Astrocyte of the hippocampus (primary cell): Measurements from ENCODE around the gene LRRC15.

Experiments
- DNase-seq: peaks from one replicate; pipeline ENCODE4 v3.0.0; 2011; ENCODE audit warnings: low read depth, low spot score

Gene LRRC15

DNA sequence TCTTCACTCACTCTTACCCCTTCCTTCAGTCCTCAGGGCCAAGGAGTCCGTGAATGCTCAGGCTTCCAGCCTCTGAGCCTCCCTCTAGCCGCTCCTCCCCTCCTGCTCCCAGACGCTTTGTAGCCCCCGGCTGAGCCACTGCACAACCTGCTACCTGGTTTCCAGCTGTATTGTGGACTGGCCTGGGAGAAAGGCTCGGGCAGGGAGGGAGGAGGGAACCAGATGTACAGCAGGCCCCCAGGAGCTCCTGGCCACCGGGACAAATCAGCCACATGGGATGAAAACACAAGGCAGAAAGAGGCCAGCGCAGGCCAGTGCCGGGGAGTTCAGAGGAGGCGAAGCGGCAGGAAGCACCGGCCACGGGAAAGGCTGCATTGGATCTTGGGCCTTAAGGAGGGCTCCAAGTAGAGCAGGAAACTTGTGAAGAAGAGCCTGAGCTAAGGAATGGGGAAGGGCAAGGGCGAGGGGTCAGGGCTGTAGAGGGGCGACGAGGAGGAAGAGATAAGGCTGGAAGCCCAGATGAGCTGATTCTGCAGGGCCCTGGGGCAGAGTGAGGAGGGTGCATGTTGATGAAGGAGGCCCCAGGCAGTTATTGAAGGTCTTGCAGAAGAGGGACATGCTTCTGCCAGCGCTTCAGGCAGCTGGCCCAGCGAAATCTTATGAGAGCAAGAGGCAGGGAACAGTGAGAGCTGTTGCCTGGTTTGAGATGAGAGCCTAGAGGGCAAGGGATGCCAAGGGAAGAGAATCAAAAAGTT is 32.8 kb downstream of the LRRC15 start:
- DNase-seq: no peak

DNA sequence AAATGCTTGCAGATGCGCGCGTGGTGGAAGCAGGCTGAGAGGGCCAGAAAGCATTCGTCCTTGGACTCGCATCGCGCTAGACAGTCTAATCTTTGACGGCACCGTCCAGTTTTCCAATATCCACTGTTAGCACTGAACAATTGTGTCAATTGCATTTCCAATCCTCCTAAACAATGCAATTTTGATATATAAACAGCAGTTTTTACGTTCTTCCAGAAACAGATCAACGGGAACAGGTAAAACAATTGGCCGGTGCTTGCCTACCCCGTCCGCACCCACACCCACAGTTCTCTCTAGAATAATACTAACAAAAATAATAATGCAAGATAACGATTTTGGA is 35.6 kb downstream of the LRRC15 start:
- DNase-seq: no peak

DNA sequence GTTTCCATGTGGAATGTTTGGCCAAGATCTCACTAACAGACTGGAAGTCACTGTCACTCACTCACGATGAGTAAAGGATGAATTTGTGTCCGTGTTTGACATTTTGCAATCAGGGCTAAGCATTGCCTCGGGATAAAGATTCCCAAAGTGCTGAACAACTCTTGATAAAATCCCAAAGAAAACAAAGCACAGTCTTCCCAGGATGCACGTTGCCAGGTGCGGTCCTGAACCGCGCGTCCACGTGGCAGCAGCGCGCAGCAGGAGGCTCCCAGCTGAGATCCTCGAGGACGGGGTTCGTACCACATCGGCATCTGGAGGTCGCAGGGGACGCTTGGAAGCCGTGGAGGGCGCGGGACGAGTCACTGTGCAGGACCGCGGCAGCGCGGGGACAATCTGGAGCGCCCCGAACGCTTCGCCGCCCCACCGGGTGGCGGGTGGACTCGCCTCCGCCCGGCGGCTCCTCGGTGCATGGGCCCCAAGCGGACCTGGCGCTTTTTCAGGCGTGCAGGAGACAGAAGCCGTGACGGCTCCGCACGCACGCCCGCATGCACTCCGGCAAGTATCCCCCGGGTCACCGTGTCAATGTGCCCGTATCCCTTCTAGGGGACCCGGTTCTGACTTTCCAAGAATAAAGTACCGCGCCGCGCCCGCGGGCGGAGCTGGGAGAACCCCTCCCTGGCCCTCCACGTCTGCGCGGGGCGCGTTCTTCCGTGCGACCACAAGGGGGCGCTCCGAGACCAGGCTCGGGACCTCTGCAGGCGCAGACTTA is 36.1 kb downstream of the LRRC15 start:
- DNase-seq: peak; percentile 94

DNA sequence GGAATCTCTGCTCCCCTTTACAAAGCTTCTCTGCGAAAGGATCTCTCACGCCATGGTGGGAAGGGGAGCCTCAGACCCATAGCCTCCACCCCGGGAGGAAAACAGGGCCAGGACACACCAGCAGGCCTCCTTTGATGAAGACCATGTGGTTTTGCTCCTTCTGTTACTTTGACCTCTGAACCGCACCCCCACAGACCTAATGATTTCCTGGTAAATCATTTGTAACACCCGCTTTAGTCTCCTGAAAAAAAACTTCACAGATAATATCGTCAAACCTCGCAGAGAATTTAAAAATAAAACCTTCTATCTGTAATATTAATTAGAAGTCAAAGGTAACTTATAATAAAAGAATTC is 36.7 kb downstream of the LRRC15 start:
- DNase-seq: no peak

DNA sequence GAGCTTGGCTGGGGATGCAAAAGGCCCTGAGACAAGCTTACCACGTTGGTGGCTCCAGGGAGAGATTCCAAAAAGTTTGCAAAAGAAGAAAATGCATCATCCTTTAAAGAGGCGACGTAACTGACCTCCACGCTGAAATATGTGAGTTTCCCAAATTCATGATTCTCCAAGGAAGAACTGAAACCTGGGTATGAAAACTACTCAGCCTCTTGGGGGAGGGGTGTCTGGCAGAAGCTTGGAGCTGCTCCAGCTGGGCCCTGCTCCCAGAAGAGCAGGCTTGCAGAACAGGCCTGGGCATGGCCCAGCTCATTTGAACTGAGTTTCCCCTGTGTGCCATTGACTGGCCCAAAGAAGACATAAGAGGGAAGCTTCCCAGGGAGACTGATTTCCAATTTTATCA is 39.0 kb downstream of the LRRC15 start:
- peak; percentile 75 for DNase-seq

DNA sequence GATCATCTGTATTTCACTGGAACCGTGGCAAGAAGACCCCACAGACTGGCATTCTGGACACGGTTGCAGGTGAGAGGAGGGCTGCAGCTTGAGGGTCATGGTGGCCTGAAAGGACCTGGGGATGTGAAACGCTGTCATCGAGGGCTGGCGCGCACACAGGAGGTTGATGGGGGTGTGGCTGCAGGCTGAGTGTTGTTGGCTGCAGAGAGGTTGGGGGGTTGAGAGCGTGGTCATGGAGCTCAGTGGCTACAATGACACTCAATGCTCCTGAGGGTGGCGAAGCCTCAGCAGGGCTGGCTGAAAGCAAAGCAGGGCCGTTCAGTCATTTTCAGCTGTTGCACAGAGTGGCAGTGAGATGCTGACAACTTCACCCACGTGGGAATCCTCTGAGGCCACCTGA is 39.4 kb downstream of the LRRC15 start:
- DNase-seq: no peak

DNA sequence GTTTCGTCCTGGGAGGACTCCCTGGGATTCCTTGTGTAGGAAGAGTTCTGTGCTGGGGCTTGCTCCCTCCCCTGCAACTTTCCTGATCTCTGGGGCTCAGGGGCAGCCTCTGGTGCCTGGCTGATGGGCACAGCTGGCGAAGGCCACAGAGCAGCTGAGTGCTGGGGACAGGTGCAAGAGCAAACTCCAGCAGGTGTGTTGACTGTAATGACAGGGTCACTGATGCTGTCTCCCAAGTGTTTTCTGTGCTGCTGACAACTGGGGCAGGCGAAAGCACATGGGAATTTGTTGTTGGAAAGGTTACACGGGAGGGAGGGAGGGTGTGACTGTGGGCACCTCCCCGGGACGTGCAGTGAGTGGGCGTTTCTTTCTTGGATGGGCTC is 40.0 kb downstream of the LRRC15 start:
- no peak for DNase-seq

DNA sequence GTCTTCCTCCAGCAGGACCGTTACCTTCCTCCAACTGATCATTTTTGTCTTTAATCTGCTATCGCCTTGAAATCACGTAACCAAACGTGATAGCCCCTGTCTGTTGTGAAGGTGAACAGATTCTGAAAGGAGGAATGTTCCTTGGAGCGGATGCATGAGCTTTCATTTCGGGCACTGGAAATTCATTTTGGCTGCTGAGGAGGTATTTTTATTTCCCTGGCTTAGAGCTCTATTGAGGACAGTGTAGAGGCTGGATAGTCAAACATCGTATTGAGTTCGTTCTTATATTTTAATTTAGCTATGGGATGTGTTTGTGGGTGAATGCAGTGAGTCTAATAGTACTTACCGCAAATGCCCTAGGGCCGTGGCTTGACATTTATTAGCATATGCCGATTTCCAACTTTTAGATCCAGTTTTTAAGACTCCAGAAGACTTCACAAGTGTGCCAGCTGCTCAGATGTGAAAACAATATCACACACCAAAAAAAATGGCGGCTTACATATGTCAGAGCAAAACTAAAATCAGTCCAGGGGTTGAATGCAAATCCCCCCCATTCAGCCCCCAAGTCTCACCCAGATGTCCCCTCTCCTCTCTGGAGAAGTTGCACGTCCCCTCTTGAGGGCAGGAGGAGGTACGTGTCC is 40.5 kb downstream of the LRRC15 start:
- DNase-seq: no peak

DNA sequence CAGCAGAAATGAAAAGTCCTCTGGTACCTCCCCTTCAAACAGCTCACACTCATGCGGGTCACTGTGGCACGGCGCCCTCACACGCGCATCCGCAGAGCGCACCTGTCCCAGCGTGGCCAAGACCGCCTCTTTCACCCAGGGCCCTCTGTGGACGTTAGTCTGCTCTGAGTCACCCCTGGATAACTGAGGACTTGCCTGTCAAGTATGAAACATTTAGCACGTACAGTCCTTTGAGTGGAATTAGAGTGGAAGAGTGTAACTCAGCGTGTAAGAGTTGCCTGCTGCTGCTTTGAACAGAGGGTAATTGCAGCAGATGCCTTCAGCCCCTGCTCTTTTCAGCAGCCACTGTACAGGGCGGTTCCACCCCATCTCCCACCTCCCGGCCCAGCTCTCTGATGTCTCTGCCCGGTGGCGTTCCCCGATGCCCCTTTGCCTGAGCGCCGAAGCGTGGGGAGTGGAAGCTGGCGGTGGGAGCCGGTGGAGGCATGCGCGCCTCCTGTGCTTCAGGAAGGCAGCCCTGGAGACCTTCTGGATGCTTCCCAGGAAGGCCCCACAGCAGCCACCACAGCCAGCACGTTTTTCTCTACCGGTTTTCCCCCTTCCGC is 41.4 kb downstream of the LRRC15 start:
- DNase-seq: peak; percentile 61

DNA sequence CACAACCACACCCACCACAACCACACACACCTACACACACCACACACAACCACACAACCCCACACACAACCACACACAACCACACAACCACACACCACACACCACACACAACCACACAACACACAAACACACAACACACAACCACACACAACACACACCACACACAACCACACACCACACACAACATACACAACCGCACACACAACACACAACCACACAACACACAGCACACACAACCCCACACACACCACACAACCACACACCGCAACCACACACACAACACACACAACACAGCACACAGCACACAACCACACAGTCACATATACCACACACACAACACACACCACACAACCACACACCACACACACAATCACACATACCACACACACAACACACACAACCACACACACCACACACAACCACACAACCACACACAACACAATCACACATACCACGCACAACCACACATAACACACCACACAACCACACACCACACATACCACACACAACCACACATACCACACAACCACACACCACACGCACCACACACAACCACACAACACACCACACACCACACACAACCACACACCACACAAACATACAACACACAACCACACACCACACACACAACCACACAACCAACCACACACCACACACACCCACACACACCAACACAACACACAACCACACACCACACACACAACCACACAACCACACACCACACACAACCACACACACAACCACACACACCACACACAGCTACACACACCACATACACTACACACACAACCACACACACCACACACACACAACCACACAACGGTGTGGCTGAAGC is 42.1 kb downstream of the LRRC15 start:
- DNase-seq: no peak

DNA sequence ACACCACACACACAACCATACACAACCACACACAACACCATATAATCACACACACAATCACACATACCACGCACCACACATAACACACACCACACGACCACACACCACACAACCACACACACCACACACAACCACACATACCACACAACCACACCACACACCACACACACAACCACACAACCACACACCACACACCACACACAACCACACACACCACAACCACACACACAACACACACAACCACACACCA is 42.6 kb downstream of the LRRC15 start:
- no peak for DNase-seq

DNA sequence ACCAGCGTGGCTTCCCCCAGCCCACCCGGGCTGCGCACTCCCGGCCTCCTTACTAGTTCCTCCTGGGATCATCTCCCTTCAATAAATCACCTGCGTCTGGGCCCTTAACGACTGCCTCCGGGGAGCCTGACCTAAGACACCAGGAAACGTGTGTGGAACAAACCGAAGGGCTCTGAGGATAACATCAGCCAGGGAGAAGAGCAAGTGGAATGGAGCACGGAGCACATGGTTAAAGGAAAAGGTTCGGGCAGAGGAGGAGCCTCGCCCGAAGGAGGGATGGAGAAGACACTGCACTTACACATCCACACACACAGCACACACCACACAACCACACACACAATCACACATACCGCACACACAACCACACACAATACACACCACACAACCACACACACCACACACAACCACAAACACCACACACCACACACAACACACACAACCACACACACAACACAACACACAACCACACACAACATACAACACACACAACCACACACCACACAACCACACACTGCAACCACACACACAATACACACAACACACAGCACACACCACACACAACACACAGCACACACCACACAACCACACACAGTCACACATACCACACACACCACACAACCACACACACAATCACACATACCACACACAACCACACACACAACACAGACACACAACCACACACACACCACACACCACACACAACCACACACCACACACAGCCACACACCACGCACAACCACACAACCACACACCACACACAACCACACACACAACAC is 43.2 kb downstream of the LRRC15 start:
- DNase-seq: no peak

DNA sequence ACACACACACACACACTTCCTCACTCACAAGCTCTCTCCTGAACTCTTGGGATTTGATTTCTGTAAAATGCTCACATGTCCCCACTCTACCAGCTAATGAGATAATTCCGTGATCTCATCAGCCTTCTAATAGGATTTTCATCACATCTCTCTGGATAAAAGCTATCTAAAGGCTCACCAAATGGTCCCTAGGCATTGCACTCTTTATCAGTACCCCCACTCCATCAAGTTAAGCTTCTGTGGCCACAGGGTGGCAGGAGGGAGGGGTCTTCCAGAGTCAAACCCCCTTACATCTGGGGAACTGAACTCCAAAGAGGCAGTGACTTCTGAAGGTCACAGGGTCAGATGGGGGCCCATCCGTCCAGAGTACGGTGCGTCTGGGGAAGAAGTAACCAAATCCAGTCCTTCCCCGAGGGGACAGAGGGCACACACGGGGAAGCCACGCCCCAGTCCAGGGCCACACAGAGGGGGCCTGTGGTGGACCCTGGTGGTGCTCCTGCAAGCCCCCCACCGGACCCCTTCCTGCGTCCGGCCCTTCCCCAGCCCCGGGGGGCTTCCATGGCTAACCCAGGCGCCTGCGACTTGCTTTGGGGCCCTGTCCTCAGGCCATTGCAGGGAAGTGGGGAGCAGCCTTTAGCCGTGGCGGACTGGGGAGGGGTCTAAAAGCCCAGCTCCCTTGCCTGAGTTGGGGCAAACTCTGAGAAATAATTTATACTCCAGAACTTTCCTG is 44.0 kb downstream of the LRRC15 start:
- no peak for DNase-seq

DNA sequence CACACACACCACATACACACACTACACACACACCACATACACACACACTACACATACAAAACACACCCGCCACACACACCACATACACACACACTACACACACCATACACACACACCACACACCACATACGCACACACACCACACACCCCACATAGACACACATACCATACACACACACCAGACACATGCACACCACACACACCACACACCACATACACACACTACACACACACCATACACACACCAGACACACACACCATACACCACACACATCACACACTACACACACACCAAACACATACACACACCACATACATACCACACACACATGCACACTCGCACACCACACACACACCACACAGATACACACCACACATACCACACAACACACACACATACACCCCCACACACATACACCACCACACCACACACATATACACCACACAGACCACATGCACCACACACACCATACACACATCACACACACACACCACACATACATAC is 44.7 kb downstream of the LRRC15 start:
- DNase-seq: no peak

DNA sequence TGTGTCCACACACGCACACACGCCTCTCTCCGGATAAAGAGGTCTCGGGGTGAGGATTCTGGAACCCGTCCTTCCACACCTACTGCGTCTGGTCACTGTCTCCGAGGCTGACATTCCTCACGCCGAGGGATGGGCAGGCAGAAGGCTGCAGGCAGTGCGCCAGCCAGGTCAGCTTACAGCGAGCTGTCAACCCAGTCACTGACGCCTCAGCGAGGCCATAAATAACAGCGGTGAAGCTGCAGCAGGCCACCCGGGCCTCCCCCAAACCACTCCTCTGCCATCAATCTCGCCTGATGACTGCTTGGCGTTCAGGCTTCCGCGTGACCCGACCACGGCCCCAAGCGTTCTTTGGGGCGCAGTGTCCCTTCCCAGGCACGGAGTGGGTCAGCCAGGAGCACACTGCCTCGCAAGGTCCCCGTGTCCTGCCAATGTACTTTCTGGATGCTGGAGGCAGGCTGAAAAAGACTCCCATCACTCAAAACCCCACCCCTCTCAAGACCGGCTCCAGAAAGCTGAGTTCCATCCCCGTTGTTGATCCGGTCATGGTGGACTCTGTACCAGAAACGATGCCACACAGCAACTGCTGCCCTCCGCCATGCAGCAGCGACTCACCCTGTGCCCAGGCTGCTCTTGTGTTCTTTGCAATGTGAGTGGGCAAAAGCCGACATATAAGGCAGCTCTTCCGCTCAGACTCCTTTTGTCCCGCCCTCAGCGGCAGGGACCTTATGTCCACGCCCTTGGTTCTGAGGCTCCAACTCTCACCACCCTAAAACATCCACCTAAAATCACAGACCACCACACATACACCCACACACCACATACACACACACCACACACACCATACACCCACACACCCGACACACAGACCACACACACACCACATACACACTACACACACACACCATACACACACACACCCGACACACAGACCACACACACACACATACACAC is 45.5 kb downstream of the LRRC15 start:
- DNase-seq: peak; percentile 29

DNA sequence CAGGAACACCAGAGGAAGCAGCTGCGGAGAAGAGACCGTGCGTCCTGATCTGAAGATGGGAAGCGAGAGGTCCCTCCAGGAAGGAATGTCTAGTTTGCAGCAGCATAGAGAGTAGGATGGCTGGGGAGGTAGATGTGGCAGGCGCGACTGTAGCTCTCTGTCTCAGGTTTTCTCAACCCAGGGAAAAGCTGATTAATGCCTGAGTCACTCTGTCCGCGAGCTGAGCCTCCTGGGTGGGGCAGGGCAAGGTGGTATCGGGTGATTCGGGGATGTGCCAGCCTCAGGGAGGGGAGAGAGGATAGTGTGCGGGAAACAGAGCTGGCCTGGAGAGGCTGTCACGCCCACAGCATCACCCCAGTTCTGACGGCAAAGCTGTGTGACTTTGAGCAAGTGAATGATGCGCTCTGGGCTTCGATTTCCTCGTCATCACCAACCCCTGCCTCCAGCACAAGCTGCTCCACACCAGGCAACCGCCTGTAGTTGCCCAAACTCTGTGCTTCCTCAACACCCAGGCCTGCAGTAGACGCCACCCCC is 46.8 kb downstream of the LRRC15 start:
- peak; percentile 74 for DNase-seq

DNA sequence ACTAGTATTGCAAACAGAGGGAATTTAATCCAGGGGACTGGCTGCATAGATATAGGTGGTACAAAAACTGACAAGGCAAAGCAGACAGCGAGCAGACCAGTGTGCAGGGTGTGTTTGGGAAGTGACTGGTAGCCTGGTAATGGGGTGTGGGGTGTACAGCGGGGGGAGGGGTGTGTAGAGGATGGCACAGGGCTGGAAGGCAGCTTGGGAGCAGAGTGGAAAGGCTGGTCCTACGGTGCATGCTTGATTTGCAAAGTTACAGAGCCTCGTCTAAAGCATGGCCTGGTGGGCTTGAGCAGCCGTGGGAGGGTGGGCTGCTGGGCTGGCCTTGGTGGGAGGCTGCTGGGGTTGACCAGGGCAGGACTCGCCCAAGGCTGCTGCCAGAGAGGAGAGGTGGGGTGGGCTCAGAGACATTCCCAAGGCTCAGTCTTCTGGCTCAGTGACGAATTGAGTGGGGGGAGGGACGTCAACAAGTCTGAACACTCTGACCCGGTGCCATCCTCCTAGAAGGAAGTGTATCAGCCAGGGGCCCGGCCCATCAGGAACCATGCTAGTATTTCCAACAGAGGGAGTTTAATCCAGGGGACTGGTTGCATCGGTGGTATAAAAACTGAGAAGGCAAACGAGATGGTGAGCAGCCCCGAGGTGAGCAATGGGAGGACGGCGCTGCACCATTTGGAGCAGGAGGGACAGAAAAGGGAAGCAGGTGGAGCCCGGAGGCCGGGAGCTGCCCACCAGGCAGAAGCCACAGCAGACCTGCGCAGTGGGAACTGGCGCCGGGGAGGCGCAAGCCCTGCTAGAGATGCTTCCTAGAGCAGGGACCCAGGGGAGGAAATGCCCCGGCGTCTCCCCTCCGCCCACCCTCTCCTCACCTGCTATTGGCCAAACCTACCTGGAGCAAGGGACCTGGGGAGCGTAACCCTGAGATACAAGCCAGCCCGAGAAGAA is 47.6 kb downstream of the LRRC15 start:
- DNase-seq: no peak

DNA sequence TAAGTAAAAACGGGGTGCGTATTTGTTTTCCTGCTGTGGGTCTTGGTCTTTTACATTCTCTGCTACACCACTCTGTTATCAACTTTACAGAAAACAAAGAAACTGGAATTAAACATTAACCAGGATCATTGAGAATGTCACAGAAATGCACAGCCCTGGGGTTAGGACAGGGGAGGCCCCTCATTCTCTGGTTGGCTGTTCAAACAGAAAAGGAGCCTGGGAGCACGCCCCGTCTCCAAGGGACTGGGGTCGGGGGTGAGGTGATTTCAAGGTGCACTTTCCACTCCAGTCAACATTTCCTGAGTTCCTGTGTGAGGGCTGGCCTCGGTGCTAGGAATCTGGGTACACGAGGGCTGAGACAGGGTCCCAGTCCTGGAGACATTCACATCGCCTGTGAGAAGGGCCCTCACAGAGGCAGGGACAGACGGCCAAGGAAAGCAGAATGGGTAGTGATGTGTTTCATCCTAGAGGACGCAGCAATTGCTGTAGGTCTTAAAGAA is 48.7 kb downstream of the LRRC15 start:
- no peak for DNase-seq
